HepG2 (cell line): ENCODE measurements around the gene ADCY6. TPM values are rescaled to one million over a fixed set of nuclear protein-coding genes. Genes with fewer than 3 reads are reported as not detected.
A peak's percentile ranks its signal among the peaks of the same experiment; 100 is the strongest.

Source experiments
- ATAC-seq: fragments of 200-7000 bp; cut with Tn5 transposase; 3 replicates; pipeline ENCODE4 v1.9.1; 2020; ENCODE audit warnings: mild to moderate bottlenecking, moderate library complexity
- BruUV-seq: library from RNA; stranded (reverse); fragments of 400-500 nt; replicated peaks from 2 replicates; lab custom pipeline; 2021; lab: Mats Ljungman, UMichigan
- CTCF ChIA-PET: fragments of 300-600 bp; formaldehyde crosslinking; extraction: SDS; loops from one replicate; lab custom pipeline; 2021; ENCODE audit warnings: low total read pairs, inconsistent platforms, low intra/inter-chr PET ratio; lab: Yijun Ruan, JAX
- POLR2A ChIA-PET: fragments of 350-600 bp; sonication (Branson Sonifier 250); formaldehyde crosslinking; loops from one replicate; lab custom pipeline; 2020; ENCODE audit warnings: antibody characterized with exemption, inconsistent platforms; lab: Yijun Ruan, JAX
- DNase-seq: peaks from one replicate; pipeline ENCODE4 v3.0.0-alpha.2; 2015; ENCODE audit warnings: low spot score
- FAIRE-seq: peaks from 3 replicates; lab custom pipeline; 2011; peaks lifted over from hg19 to GRCh38; lab: Jason Lieb, UNC
- H2AFZ ChIP-seq: one replicate; pipeline ENCODE4 v1.6.1; 2011; ENCODE audit warnings: low read length, inconsistent platforms
- H3K27ac ChIP-seq: fragments of 300-600 bp; 3 replicates; pipeline ENCODE4 v1.8.0; 2011; ENCODE audit warnings: mixed run types, mild to moderate bottlenecking, mixed read lengths, low read length, inconsistent platforms; ENCODE audit not compliant: insufficient read depth; ENCODE audit errors: extremely low read length
- H3K27me3 ChIP-seq, 2 experiments: fragments of 200-600 bp in 1 of 2; 2 replicates in 1 of 2; 3 replicates in 1 of 2; pipeline versions ENCODE4 v1.6.0 to v1.8.0; 2011; ENCODE audit warnings: low read length in 2 of 2, mild to moderate bottlenecking in 2 of 2, moderate library complexity in 2 of 2, inconsistent platforms in 1 of 2; ENCODE audit not compliant: insufficient read depth in 2 of 2, control insufficient read depth in 1 of 2
- H3K36me3 ChIP-seq, 2 experiments: fragments of 200-600 bp in 1 of 2; replicated peaks in 1 of 2; 2 replicates in 1 of 2; 3 replicates in 1 of 2; pipeline versions ENCODE4 v1.5.1 to v1.8.0; 2011; ENCODE audit warnings: low read length in 2 of 2, inconsistent platforms in 1 of 2; ENCODE audit not compliant: insufficient read depth in 2 of 2, control insufficient read depth in 1 of 2
- H3K4me1 ChIP-seq: 2 replicates; pipeline ENCODE4 v1.5.1; 2012; ENCODE audit warnings: low read length, inconsistent platforms; ENCODE audit not compliant: insufficient read depth
- H3K4me2 ChIP-seq: 2 replicates; pipeline ENCODE4 v1.6.0; 2011; ENCODE audit warnings: low read depth, low read length, inconsistent platforms
- H3K4me3 ChIP-seq, 3 experiments: fragments of 200-600 bp in 1 of 3; sonication (generic), shearing (Covaris generic) in 1 of 3; replicated peaks in 1 of 3; 2 replicates each; pipeline ENCODE4 v1.5.1; 2011 to 2016; ENCODE audit warnings: low read length in 3 of 3, inconsistent platforms in 2 of 3, low read depth in 2 of 3, mild to moderate bottlenecking in 2 of 3, control low read depth in 1 of 3, mixed read lengths in 1 of 3; ENCODE audit not compliant: insufficient read depth in 1 of 3
- H3K79me2 ChIP-seq: one replicate; pipeline ENCODE4 v1.6.1; 2011; ENCODE audit warnings: low read length, inconsistent platforms; ENCODE audit not compliant: insufficient read depth
- H3K9ac ChIP-seq: 2 replicates; pipeline ENCODE4 v1.6.0; 2011; ENCODE audit warnings: mild to moderate bottlenecking, low read depth, low read length, inconsistent platforms; ENCODE audit not compliant: insufficient read depth
- H3K9me3 ChIP-seq: 2 replicates; pipeline ENCODE4 v1.5.1; 2012; ENCODE audit warnings: mild to moderate bottlenecking, low read length
- H4K20me1 ChIP-seq: 2 replicates; pipeline ENCODE4 v1.6.0; 2011; ENCODE audit warnings: inconsistent platforms, mild to moderate bottlenecking, low read length, moderate library complexity; ENCODE audit not compliant: insufficient read depth
- CHD2 ChIP-seq: IDR thresholded peaks from 2 replicates; pipeline ENCODE4 v1.6.1; 2011; ENCODE audit warnings: low read depth, low read length, improper control_type of control experiment
- DR1 ChIP-seq: sonication (generic); formaldehyde crosslinking; IDR thresholded peaks from 2 replicates; pipeline ENCODE4 v1.8.0; 2021; ENCODE audit warnings: mild to moderate bottlenecking, missing genetic modification reagents, inconsistent platforms
- HNRNPK ChIP-seq: fragments of 200-400 bp; formaldehyde crosslinking; IDR thresholded peaks from 2 replicates; pipeline ENCODE4 v1.6.1; 2018; ENCODE audit warnings: low read length, low read depth, moderate library complexity, mild to moderate bottlenecking; ENCODE audit not compliant: poor library complexity, severe bottlenecking
- HOMEZ ChIP-seq: IDR thresholded peaks from 2 replicates; pipeline ENCODE4 v1.6.1; 2016; ENCODE audit warnings: low read depth
- POLR2AphosphoS5 ChIP-seq: IDR thresholded peaks from 2 replicates; pipeline ENCODE4 v1.6.1; 2012; ENCODE audit warnings: low read depth, low read length
- POLR2G ChIP-seq: fragments of 200-400 bp; formaldehyde crosslinking; IDR thresholded peaks from 2 replicates; pipeline ENCODE4 v1.6.1; 2018; ENCODE audit warnings: mild to moderate bottlenecking, low read depth, low read length, moderate library complexity
- SNAPC2 ChIP-seq: sonication (generic); formaldehyde crosslinking; IDR thresholded peaks from 2 replicates; pipeline ENCODE4 v1.8.1; 2022; ENCODE audit warnings: mild to moderate bottlenecking, missing genetic modification reagents
- SOX5 ChIP-seq: IDR thresholded peaks from 2 replicates; pipeline ENCODE4 v1.6.1; 2016; ENCODE audit warnings: borderline replicate concordance
- SP1 ChIP-seq, 2 experiments: fragments of 450-650 bp in 1 of 2; sonication (generic) in 1 of 2; formaldehyde crosslinking in 1 of 2; IDR thresholded peaks; 2 replicates each; pipeline versions ENCODE4 v1.4.0 to v1.6.1; 2016 to 2020; ENCODE audit warnings: missing genetic modification reagents in 1 of 2
- TCF7 ChIP-seq: sonication (generic); IDR thresholded peaks from 2 replicates; pipeline ENCODE4 v1.6.1; 2016; ENCODE audit warnings: antibody characterized with exemption, low read depth
- ZFP1 ChIP-seq: IDR thresholded peaks from 2 replicates; pipeline ENCODE4 v1.6.1; 2016
- ZFX ChIP-seq: sonication (generic); formaldehyde crosslinking; IDR thresholded peaks from 2 replicates; pipeline ENCODE4 v1.4.0; 2020; ENCODE audit warnings: mild to moderate bottlenecking, low read depth, missing genetic modification reagents, moderate library complexity
- ZMYM2 ChIP-seq: sonication (generic); formaldehyde crosslinking; IDR thresholded peaks from 2 replicates; pipeline ENCODE4 v1.8.0; 2022; ENCODE audit warnings: mild to moderate bottlenecking, missing genetic modification reagents
- ZNF18 ChIP-seq: sonication (generic); formaldehyde crosslinking; IDR thresholded peaks from 2 replicates; pipeline ENCODE4 v1.8.0; 2022; ENCODE audit warnings: mild to moderate bottlenecking, missing genetic modification reagents; ENCODE audit not compliant: insufficient replicate concordance
- ZNF205 ChIP-seq: IDR thresholded peaks from 2 replicates; pipeline ENCODE4 v1.6.1; 2018; ENCODE audit warnings: missing biosample characterization, missing genetic modification reagents
- ZNF234 ChIP-seq: sonication (generic); formaldehyde crosslinking; conservative IDR thresholded peaks from 2 replicates; pipeline ENCODE4 v1.5.1; 2020; ENCODE audit warnings: mild to moderate bottlenecking, missing genetic modification reagents
- ZNF503 ChIP-seq: sonication (generic); formaldehyde crosslinking; IDR thresholded peaks from 2 replicates; pipeline ENCODE4 v1.4.0; 2020; ENCODE audit warnings: missing genetic modification reagents
- WGBS: methylation state at CpG from one replicate; pipeline ENCODE4 v1.1.6; 2017; ENCODE audit warnings: low lambda C conversion rate; 5-methylcytosine and 5-hydroxymethylcytosine counted together
- in situ Hi-C: cut with HindIII; loops from 2 replicates; pipeline ENCODE4 v1.10.0; 2017; ENCODE audit warnings: low pct_unique_long_range_greater_than_20kb; ENCODE audit not compliant: extremely low pct_ligation_motif_present
- intact Hi-C: fragments of 100-400 bp; cut with micrococcal nuclease; formaldehyde crosslinking; loops from one replicate; pipeline ENCODE4 v1.10.0; 2022; ENCODE audit not compliant: unreplicated experiment
- polyA plus RNA-seq, 8 experiments: library from polyadenylated mRNA; depleted of rRNA in 3 of 8; stranded (reverse) in 7 of 8; unstranded in 1 of 8; fragments of >200 nt; fragmentation: Illumina TruSeq in 4 of 8; extraction: Trizol in 4 of 8; gene quantifications; 2 replicates each; pipeline versions ENCODE4 v1.2.1 to v1.2.3, GENCODE V29; 2011 to 2016; ENCODE audit warnings: low read depth in 4 of 8, missing spikeins in 1 of 8, mixed read lengths in 1 of 8; ENCODE audit not compliant: insufficient read depth in 1 of 8
- total RNA-seq, 5 experiments: library from RNA; depleted of rRNA; stranded (reverse); fragments of >200 nt; fragmentation: Illumina TruSeq; extraction: Trizol; gene quantifications; 2 replicates each; pipeline ENCODE4 v1.2.3, GENCODE V29; 2016; ENCODE audit warnings: low read depth in 1 of 5

ADCY6 gene
- total and polyA plus RNA-seq, 2 of the 13 experiments (the other 11 are each of a cell fraction or from before 2014, with no cell fraction given): 10.6 to 11.8 TPM

GRCh38 chr12:48815126-48816110 lies 26.5 kb upstream of the ADCY6 start:
- Histone ChIP-seq H2AFZ (no peak overlapping the region), H3K27ac (no peak overlapping the region), H3K4me2 (peak overlapping the region; percentile 94), H3K4me1 (peaks cover 52% of the 10 kb centered on the region), H3K4me3 (peak overlapping the region; percentile 60 to 76 (median 72)), H3K9ac (peak overlapping the region; percentile 34), H3K9me3 (no peaks in the 10 kb centered on the region), H3K79me2 (no peaks in the 10 kb centered on the region), H3K27me3 (peaks cover 9 to 65% of the 10 kb centered on the region in 2 experiments), H3K36me3 (no peaks in the 10 kb centered on the region), H4K20me1 (0 out of 2 replicates have a peak, but pooled peaks cover 3% of the 10 kb centered on the region)
- ATAC-seq (peak; percentile 65), FAIRE-seq (no peak), DNase-seq (peak; percentile 41)
- WGBS: 2% methylated on average over 47 of the region's 54 CpGs
- ChIA-PET POLR2A (interaction anchor here (0.7 to 1.8 kb wide), 5 partner anchors 11 to 52 kb away, joined by 4 to 7 read pairs (median 4); partner anchors contain the start of genes ADCY6 and DDX23), CTCF (interaction anchor here (1.4 to 2.5 kb wide), 2 partner anchors 19 to 62 kb away, joined by 7 to 9 read pairs; no protein-coding TSS in a partner anchor)
- no TSS peak for BruUV-seq
- in situ Hi-C loops: no loop called here
- intact Hi-C loops: no loop called here
- TF ChIP-seq SP1 (IDR thresholded peaks at IDR 0.05) (no peak), SP1 (CRISPR knock-in tag; IDR thresholded peaks at IDR 0.05) (no peak), ZNF234 (CRISPR knock-in tag) (no peak), ZNF503 (CRISPR knock-in tag) (no peak), ZFP1 (CRISPR knock-in tag) (no peak), POLR2G (peak; percentile 42; the same call in 1 of the 2 replicates), ZNF205 (CRISPR knock-in tag) (no peak; the same call in 1 of the 2 replicates), DR1 (no peak), SOX5 (no peak), HNRNPK (peak; percentile 95), CHD2 (no peak), TCF7 (no peak), SNAPC2 (CRISPR knock-in tag) (0 out of 2 replicates have a peak, but pooled peaks have one; percentile 42), POLR2AphosphoS5 (0 out of 2 replicates have a peak, but pooled peaks have one; percentile 23), ZMYM2 (CRISPR knock-in tag) (0 out of 2 replicates have a peak, but pooled peaks have one; percentile 45), ZNF18 (CRISPR knock-in tag) (no peak), HOMEZ (no peak), ZFX (CRISPR knock-in tag) (peak; percentile 20)
